ENCODE data around the gene HYAL1.
"Not testable (repeated sequence)": the region's sequence is repeated elsewhere in the genome, so short reads cannot be mapped to it uniquely, and the experiment has no call there.

Gene HYAL1

GRCh38 chr3:50292159-50293078, 11.0 kb downstream of the HYAL1 start, which contains the start of gene IFRD2:
IFRD2 (minus strand) TSS chr3:50292429; CDS start chr3:50292274, 155 bp downstream.
- DNase-seq, result peak; percentile 95

DNA sequence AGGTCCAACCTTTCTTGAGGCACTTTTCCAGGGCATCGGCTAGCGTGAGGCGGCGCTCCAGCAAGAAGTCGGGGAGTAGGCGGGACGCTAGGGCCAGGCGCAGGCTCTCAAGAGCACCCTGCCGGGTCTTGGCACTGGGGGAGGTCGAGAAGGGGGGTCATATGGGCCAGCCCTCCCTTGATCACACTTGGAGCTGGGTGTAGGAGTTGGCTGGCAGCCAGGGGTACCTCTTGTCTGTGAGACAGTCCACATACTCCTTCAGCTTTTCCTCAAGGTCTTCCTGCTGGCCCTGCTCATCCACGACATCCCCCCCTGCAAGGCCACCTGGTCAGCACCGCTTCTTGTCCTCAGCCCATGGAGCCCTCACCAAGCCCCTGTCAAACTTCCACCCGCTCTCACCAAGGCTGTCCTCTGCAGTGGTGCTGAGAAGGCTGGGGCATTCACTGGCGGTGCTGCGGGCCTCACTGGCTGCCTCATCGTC, 13.2 kb downstream of the HYAL1 start:
- no peak for DNase-seq

GRCh38 chr3:50289130-50289529, 14.2 kb downstream of the HYAL1 start:
- DNase-seq, result no peak

DNA sequence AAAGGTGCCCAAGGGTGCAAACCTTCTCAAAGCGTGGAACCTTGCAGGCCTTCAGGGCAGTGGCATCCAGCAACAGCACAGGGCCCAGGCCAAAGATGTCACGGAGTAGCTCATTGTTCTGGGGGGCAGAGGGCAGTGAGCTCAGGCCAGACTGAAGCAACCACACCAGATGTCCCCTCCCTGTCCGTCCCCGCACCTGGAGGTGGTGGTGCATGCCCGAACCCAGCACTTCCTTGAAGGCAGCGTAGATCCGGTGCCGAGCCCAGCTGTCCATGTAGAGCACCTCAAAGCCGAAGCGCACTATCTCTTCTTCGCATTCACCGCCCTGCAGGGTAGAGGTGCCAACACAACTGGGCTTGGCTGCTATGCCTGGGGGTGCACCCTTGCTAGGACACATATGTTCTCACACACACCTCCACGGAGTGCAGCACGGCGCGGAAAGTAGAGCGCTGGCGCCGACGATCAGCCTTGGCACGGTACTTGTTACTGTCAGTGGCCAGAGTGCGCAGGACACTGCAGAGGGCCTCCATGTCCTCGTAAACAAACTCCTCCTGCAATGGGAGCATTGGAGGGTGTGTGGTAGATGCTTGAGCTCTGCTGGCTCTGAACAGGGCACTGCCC, 14.9 kb downstream of the HYAL1 start:
- no peak for DNase-seq

DNA sequence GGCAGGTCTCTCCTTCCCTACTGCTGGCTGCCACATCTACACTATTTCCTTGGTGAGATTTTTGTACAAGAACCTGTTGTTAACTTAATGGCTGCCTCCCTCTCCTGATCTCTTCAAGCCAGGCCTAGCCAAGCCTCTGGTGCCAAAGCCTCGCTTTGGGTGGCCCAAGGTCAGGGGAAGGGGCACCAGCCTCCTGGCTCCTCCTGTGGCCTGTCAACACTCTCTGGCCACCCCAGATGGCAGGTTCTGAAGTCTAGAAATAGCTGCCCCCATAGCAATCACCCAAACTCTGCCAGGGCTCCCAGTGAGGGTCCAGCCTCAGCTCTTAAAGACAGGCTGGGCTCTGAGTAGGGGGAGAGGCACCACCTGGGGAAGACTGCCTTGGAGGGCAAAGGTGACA, 16.1 kb downstream of the HYAL1 start:
- DNase-seq, result no peak

GRCh38 chr3:50286322-50287227, 16.8 kb downstream of the HYAL1 start:
- DNase-seq, result no peak

GRCh38 chr3:50284121-50284520, 19.3 kb downstream of the HYAL1 start:
- not testable (repeated sequence) for DNase-seq

GRCh38 chr3:50279255-50280016, 23.9 kb downstream of the HYAL1 start:
- DNase-seq, result no peak

GRCh38 chr3:50278880-50279224, 24.5 kb downstream of the HYAL1 start, which contains the start of gene LSMEM2:
LSMEM2 (plus strand) TSS chr3:50279087; CDS start chr3:50279114, 27 bp downstream.
- DNase-seq, result no peak

- no peak for DNase-seq
Observed at GRCh38 chr3:50278123-50278879, 25.1 kb downstream of the HYAL1 start.

GRCh38 chr3:50276762-50277101, 26.6 kb downstream of the HYAL1 start:
- no peak for DNase-seq

DNA sequence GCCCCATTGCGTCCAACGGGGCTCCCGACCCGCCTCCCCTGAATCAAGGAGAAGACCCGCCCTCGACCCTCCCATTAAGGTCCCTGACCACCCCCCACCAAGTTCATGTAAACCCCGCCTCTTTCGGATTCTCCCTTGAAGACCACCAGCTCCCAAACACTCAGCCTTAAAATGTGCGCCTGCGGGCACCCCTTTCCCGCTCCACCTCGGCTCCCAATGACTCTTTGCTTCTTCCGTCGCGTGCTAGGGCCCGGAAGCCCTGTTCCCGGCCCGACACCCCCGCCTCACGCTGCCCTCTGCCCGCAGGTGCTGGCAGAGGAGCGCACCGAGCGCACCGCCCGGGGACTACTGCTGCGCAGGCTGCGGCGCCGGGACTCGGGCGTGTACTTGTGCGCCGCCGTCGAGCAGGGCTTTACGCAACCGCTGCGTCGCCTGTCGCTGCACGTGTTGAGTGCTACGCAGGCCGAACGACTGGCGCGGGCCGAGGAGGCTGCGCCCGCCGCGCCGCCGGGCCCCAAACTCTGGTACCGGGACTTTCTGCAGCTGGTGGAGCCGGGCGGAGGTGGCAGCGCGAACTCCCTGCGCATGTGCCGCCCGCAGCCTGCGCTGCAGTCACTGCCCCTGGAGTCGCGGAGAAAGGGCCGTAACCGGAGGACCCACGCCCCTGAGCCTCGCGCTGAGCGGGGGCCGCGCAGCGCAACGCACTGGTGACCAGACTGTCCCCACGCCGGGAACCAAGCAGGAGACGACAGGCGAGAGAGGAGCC, 27.2 kb downstream of the HYAL1 start:
- no peak for DNase-seq

DNA sequence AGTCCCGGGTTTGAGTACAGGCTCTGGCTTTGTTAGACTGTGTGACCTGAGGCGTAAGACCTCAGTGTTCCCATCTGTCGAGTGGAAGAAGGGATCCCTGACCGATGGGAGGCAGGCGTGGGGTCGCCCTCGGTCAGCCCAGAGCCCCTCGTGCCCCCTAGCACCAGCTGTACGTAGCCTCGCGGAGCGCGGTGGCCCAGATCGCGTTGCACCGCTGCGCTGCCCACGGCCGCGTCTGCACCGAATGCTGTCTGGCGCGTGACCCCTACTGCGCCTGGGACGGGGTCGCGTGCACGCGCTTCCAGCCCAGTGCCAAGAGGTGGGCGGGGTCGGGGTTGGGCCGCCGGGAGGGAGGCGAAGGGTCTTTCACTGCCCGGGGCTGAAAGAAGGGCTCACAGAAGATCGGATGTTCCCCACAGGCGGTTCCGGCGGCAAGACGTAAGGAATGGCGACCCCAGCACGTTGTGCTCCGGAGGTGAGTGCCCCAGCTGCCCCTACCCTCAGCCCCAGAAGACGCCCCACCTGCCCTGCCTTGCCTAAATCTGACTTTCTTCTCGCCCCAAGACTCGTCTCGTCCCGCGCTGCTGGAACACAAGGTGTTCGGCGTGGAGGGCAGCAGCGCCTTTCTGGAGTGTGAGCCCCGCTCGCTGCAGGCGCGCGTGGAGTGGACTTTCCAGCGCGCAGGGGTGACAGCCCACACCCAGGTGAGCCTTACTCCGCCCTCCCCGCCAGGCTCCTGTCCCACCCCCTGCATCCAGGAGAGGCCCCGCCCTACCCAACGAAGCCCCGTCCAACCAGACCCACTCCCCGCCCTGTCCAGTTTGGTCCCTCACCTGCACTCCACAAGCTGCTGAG, 28.0 kb downstream of the HYAL1 start:
- DNase-seq, result no peak

GRCh38 chr3:50274371-50275104, 28.8 kb downstream of the HYAL1 start:
- peak; percentile 63 for DNase-seq

GRCh38 chr3:50273689-50274065, 29.7 kb downstream of the HYAL1 start:
- DNase-seq, result no peak

- peak; percentile 83 for DNase-seq
Observed at GRCh38 chr3:50272911-50273688, 30.3 kb downstream of the HYAL1 start.

DNA sequence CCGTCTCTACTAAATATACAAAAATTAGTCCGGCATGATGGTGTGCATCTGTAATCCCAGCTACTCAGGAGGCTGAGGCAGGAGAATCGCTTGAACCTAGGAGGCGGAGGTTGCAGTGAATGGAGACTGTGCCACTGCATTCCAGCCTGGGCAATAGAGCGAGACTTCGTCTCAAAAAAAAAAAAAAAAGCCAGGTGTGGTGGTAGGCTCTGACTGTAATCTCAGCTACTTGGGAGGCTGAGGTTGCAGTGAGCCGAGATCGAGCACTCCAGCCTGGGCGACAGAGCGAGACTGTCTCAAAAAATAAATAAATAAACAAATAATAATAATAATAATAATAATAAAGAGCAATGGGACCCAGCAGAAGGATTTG, 30.9 kb downstream of the HYAL1 start:
- not testable (repeated sequence) for DNase-seq

DNA sequence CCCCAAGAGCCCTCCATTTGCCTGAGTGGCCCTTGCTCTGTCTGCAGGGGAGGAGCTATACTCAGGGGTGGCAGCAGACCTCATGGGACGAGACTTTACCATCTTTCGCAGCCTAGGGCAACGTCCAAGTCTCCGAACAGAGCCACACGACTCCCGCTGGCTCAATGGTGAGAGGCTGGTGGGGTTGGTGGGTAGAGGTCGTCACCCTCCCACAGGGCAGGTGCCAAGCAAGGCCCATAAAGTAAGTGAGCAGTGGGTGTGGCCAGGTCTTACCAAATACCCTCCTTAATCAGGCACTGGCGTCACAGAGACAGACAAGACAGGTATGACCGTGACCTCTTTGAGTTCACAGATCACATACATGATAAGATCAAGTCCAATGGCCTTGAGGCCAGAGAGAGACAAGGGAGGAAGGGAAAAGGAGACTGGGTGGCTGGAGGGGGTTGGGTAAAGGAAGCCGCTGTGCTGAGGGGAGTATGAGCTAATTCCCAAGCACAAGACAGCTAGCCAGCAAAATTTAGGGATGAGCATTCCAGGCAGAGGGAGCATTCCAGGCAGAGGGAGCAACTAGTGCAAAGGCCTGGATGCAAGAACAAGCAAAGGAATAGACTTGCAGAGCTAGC, 31.9 kb downstream of the HYAL1 start:
- DNase-seq, result no peak

All from effector CD4-positive, alpha-beta T cell (primary cell).